ENCODE data around the gene MRPL10. TPM values are rescaled to one million over a fixed set of nuclear protein-coding genes. Genes with fewer than 3 reads are reported as not detected.

Gene MRPL10
- total RNA-seq, 1 experiment from 2014 or later: 70.2 TPM

- Mint-ChIP-seq H3K9me3 (ENCODE audit: low read depth, unreplicated experiment) (no peaks in the 10 kb centered on the region), H3K27me3 (ENCODE audit: unreplicated experiment) (no peaks in the 10 kb centered on the region), H3K4me1 (ENCODE audit: low read depth, unreplicated experiment) (peaks cover 34% of the 10 kb centered on the region), H3K4me3 (ENCODE audit: low read depth, unreplicated experiment) (no peak overlapping the region), H3K36me3 (ENCODE audit: insufficient read depth, unreplicated experiment) (peaks cover 43% of the 10 kb centered on the region), H3K27ac (ENCODE audit: unreplicated experiment) (no peak overlapping the region)
- DNase-seq: no peak
- intact Hi-C loops (cut with micrococcal nuclease; ENCODE audit: unreplicated experiment): no loop called here
- CTCF ChIA-PET: no interaction called here
- no TSS peak for BruUV-seq (replicated peaks)
- TF ChIP-seq CTCF (IDR thresholded peaks at IDR 0.05; ENCODE audit: unreplicated experiment): no peak
These were observed 18.3 kb downstream of the MRPL10 start for GRCh38 chr17:47813077-47813476.

DNA sequence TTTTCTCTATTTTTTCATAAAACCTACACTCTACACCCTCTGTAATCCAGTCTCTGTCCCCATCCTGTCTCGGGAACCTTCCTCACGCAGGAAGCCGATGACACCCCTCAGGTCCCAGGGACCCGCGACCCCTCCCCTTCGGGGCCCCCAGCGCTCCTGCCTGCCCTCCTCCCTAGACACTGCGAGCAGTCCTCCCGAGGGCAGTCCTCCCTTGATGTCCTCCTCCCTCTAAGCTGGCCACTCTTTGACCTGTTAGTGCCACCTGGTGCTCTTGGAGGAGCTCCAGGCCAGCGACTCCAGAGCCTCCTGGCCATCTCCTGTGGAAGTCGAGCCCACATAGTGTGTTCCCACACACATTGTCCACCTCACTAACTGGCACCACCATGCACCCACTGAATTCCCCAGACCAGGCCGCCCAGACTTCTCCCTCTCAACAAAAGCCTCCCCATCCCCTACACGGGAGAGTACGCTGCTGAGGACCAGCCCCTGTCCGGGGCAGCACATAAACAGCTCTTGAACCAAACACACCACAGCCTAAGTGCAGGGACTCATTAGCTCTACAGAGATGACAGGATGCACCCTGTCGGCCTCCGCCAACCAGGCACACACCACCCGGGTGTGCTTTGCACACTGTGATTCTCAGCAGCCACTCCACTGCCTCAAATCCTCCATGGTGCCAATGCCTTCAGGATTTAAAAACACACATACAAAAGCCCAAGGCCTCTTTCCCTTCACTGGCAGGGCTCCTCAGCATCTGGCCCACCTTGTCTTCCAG, 19.0 kb downstream of the MRPL10 start:
- no peaks in the 10 kb centered on the region for H3K9me3 Mint-ChIP-seq (ENCODE audit: low read depth, unreplicated experiment)
- CTCF ChIA-PET: no interaction called here
- BruUV-seq (replicated peaks): no TSS peak
- no peaks in the 10 kb centered on the region for H3K27me3 Mint-ChIP-seq (ENCODE audit: unreplicated experiment)
- no peak overlapping the region for H3K4me3 Mint-ChIP-seq (ENCODE audit: low read depth, unreplicated experiment)
- peaks cover 51% of the 10 kb centered on the region for H3K36me3 Mint-ChIP-seq (ENCODE audit: insufficient read depth, unreplicated experiment)
- peaks cover 34% of the 10 kb centered on the region for H3K4me1 Mint-ChIP-seq (ENCODE audit: low read depth, unreplicated experiment)
- intact Hi-C loops (cut with micrococcal nuclease; ENCODE audit: unreplicated experiment): no loop called here
- no peak for TF ChIP-seq CTCF (IDR thresholded peaks at IDR 0.05; ENCODE audit: unreplicated experiment)
- DNase-seq: no peak
- no peak overlapping the region for H3K27ac Mint-ChIP-seq (ENCODE audit: unreplicated experiment)

DNA sequence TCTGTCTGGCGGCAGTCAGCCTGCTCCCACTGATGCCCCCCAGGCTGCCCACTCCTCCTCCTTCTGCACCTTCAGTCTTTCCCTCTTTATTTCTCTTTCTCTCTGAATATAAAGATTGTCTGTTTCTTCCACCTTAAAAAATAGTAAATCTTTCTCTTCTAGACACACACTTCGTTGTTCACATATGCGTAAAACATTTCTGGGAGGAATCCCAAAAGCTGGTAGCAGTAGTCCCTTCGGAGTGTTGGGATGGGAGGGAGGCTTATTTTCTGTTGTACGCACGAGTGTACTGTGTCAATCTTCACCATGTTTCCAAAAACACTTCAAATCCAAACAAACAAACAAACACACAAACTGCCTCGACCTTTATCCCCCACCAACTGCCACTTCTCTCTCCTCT, 19.6 kb downstream of the MRPL10 start:
- intact Hi-C loops (cut with micrococcal nuclease; ENCODE audit: unreplicated experiment): no loop called here
- no TSS peak for BruUV-seq (replicated peaks)
- DNase-seq: no peak
- CTCF ChIA-PET: interaction anchor here (0.7 kb wide), 1 partner anchor 79 kb away, joined by 4 read pairs; the partner anchor contains the start of gene TBX21
- H3K36me3 Mint-ChIP-seq (ENCODE audit: insufficient read depth, unreplicated experiment): peaks cover 49% of the 10 kb centered on the region
- H3K4me3 Mint-ChIP-seq (ENCODE audit: low read depth, unreplicated experiment): no peak overlapping the region
- TF ChIP-seq CTCF (IDR thresholded peaks at IDR 0.05; ENCODE audit: unreplicated experiment): no peak
- peaks cover 34% of the 10 kb centered on the region for H3K4me1 Mint-ChIP-seq (ENCODE audit: low read depth, unreplicated experiment)
- H3K27ac Mint-ChIP-seq (ENCODE audit: unreplicated experiment): peak overlapping the region; percentile 61
- H3K9me3 Mint-ChIP-seq (ENCODE audit: low read depth, unreplicated experiment): no peaks in the 10 kb centered on the region
- no peaks in the 10 kb centered on the region for H3K27me3 Mint-ChIP-seq (ENCODE audit: unreplicated experiment)

- DNase-seq: no peak
- intact Hi-C loops (cut with micrococcal nuclease; ENCODE audit: unreplicated experiment): no loop called here
- TF ChIP-seq CTCF (IDR thresholded peaks at IDR 0.05; ENCODE audit: unreplicated experiment): no peak
- H3K36me3 Mint-ChIP-seq (ENCODE audit: insufficient read depth, unreplicated experiment): peaks cover 43% of the 10 kb centered on the region
- no TSS peak for BruUV-seq (replicated peaks)
- no peaks in the 10 kb centered on the region for H3K27me3 Mint-ChIP-seq (ENCODE audit: unreplicated experiment)
- no peaks in the 10 kb centered on the region for H3K9me3 Mint-ChIP-seq (ENCODE audit: low read depth, unreplicated experiment)
- H3K4me1 Mint-ChIP-seq (ENCODE audit: low read depth, unreplicated experiment): peaks cover 34% of the 10 kb centered on the region
- CTCF ChIA-PET: interaction anchor here (0.7 kb wide), 1 partner anchor 78 kb away, joined by 4 read pairs; the partner anchor contains the start of gene TBX21
- H3K27ac Mint-ChIP-seq (ENCODE audit: unreplicated experiment): peak overlapping the region; percentile 61
- H3K4me3 Mint-ChIP-seq (ENCODE audit: low read depth, unreplicated experiment): no peak overlapping the region
These were observed 20.3 kb downstream of the MRPL10 start for GRCh38 chr17:47810901-47811635.

All from Calu3 (cell line).